H1 (cell line): ENCODE results near the gene MPP3. TPM values are rescaled to one million over a fixed set of nuclear protein-coding genes. Genes with fewer than 3 reads are reported as not detected.

Experiments
- CTCF ChIA-PET: fragments of 300-600 bp; sonication (Branson Sonifier 250); formaldehyde crosslinking; loops from one replicate; lab custom pipeline; 2021; ENCODE audit not compliant: partially characterized antibody; lab: Charles Lee
- POLR2A ChIA-PET: fragments of 300-600 bp; sonication (Branson Sonifier 250); formaldehyde crosslinking; loops from one replicate; lab custom pipeline; 2021; ENCODE audit warnings: inconsistent platforms; ENCODE audit not compliant: partially characterized antibody; lab: Charles Lee
- DNase-seq, 2 experiments: peaks; one replicate each; pipeline versions ENCODE4 v3.0.0 to v3.0.0-alpha.2; 2010 to 2022; ENCODE audit warnings: low spot score in 2 of 2, low read depth in 1 of 2, mixed read lengths in 1 of 2
- FAIRE-seq: peaks from 2 replicates; lab custom pipeline; 2011; peaks lifted over from hg19 to GRCh38; lab: Jason Lieb, UNC
- H2AFZ ChIP-seq: 2 replicates; pipeline ENCODE4 v1.8.1; 2012; ENCODE audit warnings: low read length, inconsistent platforms
- H2AK5ac ChIP-seq: 2 replicates; pipeline ENCODE4 v1.6.1; 2013; ENCODE audit warnings: low read depth, low read length
- H2BK120ac ChIP-seq: replicated peaks from 2 replicates; pipeline ENCODE3; 2013; ENCODE audit warnings: low read depth, low read length, inconsistent platforms
- H2BK12ac ChIP-seq: 2 replicates; pipeline ENCODE4 v1.6.1; 2013; ENCODE audit warnings: low read depth, low read length
- H2BK15ac ChIP-seq: 2 replicates; pipeline ENCODE4 v1.6.1; 2013; ENCODE audit warnings: low read length
- H2BK20ac ChIP-seq: 2 replicates; pipeline ENCODE4 v1.6.1; 2013; ENCODE audit warnings: low read length
- H2BK5ac ChIP-seq: 2 replicates; pipeline ENCODE4 v1.6.1; 2013; ENCODE audit warnings: low read depth, low read length
- H3K14ac ChIP-seq: 2 replicates; pipeline ENCODE4 v1.6.1; 2013; ENCODE audit warnings: inconsistent platforms; ENCODE audit not compliant: insufficient read length
- H3K18ac ChIP-seq: 2 replicates; pipeline ENCODE4 v1.6.1; 2013; ENCODE audit warnings: low read length; ENCODE audit errors: extremely low read depth
- H3K23ac ChIP-seq: 2 replicates; pipeline ENCODE4 v1.6.1; 2013; ENCODE audit warnings: inconsistent platforms; ENCODE audit not compliant: insufficient read length
- H3K23me2 ChIP-seq: 2 replicates; pipeline ENCODE4 v1.6.1; 2013; ENCODE audit warnings: low read depth, low read length
- H3K27ac ChIP-seq: 2 replicates; pipeline ENCODE4 v1.6.1; 2011; ENCODE audit warnings: low read depth, low read length, inconsistent platforms
- H3K27me3 ChIP-seq, 4 experiments: replicated peaks in 1 of 4; 1 replicate in 1 of 4; 2 replicates in 3 of 4; pipeline versions ENCODE4 v1.6.1 to v1.8.1; 2011 to 2013; ENCODE audit warnings: low read length in 3 of 4, mild to moderate bottlenecking in 3 of 4, inconsistent platforms in 2 of 4, mixed read lengths in 2 of 4, moderate library complexity in 1 of 4; ENCODE audit not compliant: control insufficient read depth in 3 of 4, insufficient read depth in 3 of 4; ENCODE audit errors: extremely low read depth in 1 of 4
- H3K36me3 ChIP-seq, 4 experiments: 2 replicates each; pipeline versions ENCODE4 v1.6.1 to v1.8.1; 2011 to 2013; ENCODE audit warnings: mild to moderate bottlenecking in 4 of 4, low read length in 3 of 4, moderate library complexity in 2 of 4, control low read depth in 1 of 4, inconsistent platforms in 1 of 4; ENCODE audit not compliant: insufficient read depth in 4 of 4, control insufficient read depth in 2 of 4
- H3K4ac ChIP-seq: replicated peaks from 2 replicates; pipeline ENCODE3; 2013; ENCODE audit warnings: low read length, low read depth, mixed read lengths, inconsistent platforms; ENCODE audit not compliant: insufficient read length
- H3K4me1 ChIP-seq, 4 experiments: replicated peaks in 1 of 4; 1 replicate in 1 of 4; 2 replicates in 3 of 4; pipeline versions ENCODE4 v1.6.1 to v1.8.1; 2011 to 2013; ENCODE audit warnings: low read length in 3 of 4, inconsistent platforms in 2 of 4, mixed read lengths in 1 of 4; ENCODE audit not compliant: insufficient read depth in 4 of 4, control insufficient read depth in 3 of 4
- H3K4me2 ChIP-seq, 2 experiments: 2 replicates each; pipeline versions ENCODE4 v1.6.1 to v1.8.1; 2011 to 2013; ENCODE audit warnings: low read depth in 2 of 2, low read length in 2 of 2, control low read depth in 1 of 2, inconsistent platforms in 1 of 2, mild to moderate bottlenecking in 1 of 2; ENCODE audit not compliant: insufficient read depth in 1 of 2
- H3K4me3 ChIP-seq, 4 experiments: fragments of 200-600, 300-600 bp in 1 of 4; sonication (generic), shearing (Covaris generic), sonication (Bioruptor Twin) in 1 of 4; 2 replicates each; pipeline versions ENCODE4 v1.5.1 to v1.8.1; 2011 to 2016; ENCODE audit warnings: low read length in 4 of 4, low read depth in 3 of 4, control low read depth in 2 of 4, inconsistent platforms in 2 of 4, mild to moderate bottlenecking in 2 of 4, mixed read lengths in 1 of 4, moderate library complexity in 1 of 4; ENCODE audit not compliant: insufficient read depth in 2 of 4; ENCODE audit errors: extremely low read depth in 1 of 4
- H3K56ac ChIP-seq: replicated peaks from 2 replicates; pipeline ENCODE3; 2013; ENCODE audit warnings: low read depth, mild to moderate bottlenecking, mixed read lengths, low read length, inconsistent platforms; ENCODE audit not compliant: insufficient read length
- H3K79me1 ChIP-seq: 2 replicates; pipeline ENCODE4 v1.6.1; 2013; ENCODE audit warnings: low read depth, low read length, control low read depth
- H3K79me2 ChIP-seq, 2 experiments: 2 replicates each; pipeline versions ENCODE4 v1.6.1 to v1.8.1; 2012 to 2013; ENCODE audit warnings: low read length in 2 of 2, mild to moderate bottlenecking in 2 of 2, inconsistent platforms in 1 of 2; ENCODE audit not compliant: insufficient read depth in 2 of 2, control insufficient read depth in 1 of 2
- H3K9ac ChIP-seq, 4 experiments: replicated peaks in 1 of 4; 1 replicate in 1 of 4; 2 replicates in 3 of 4; pipeline versions ENCODE4 v1.6.1 to v1.8.1; 2011 to 2013; ENCODE audit warnings: low read depth in 3 of 4, low read length in 3 of 4, control low read depth in 2 of 4, mild to moderate bottlenecking in 2 of 4, moderate library complexity in 2 of 4, inconsistent platforms in 1 of 4; ENCODE audit errors: extremely low read depth in 1 of 4
- H3K9me3 ChIP-seq, 2 experiments: 2 replicates each; pipeline versions ENCODE4 v1.6.1 to v1.8.1; 2012 to 2013; ENCODE audit warnings: mild to moderate bottlenecking in 2 of 2, moderate library complexity in 2 of 2, control low read depth in 1 of 2, inconsistent platforms in 1 of 2, low read depth in 1 of 2, low read length in 1 of 2, mixed read lengths in 1 of 2; ENCODE audit not compliant: insufficient read depth in 2 of 2
- H4K20me1 ChIP-seq, 2 experiments: replicated peaks in 1 of 2; 2 replicates each; pipeline versions ENCODE3 to v1.8.1; 2011 to 2013; ENCODE audit warnings: inconsistent platforms in 2 of 2, low read length in 2 of 2, mild to moderate bottlenecking in 1 of 2; ENCODE audit not compliant: insufficient read depth in 2 of 2, control insufficient read depth in 1 of 2
- H4K5ac ChIP-seq: 2 replicates; pipeline ENCODE4 v1.6.1; 2013; ENCODE audit warnings: low read length, low read depth, mixed read lengths, inconsistent platforms; ENCODE audit not compliant: insufficient read length
- H4K8ac ChIP-seq: 2 replicates; pipeline ENCODE4 v1.8.0; 2013; ENCODE audit warnings: mild to moderate bottlenecking, moderate library complexity, low read length, inconsistent platforms; ENCODE audit not compliant: insufficient read depth; ENCODE audit errors: extremely low read depth
- H4K91ac ChIP-seq: replicated peaks from 2 replicates; pipeline ENCODE3; 2013; ENCODE audit warnings: low read length, mixed read lengths, inconsistent platforms; ENCODE audit not compliant: insufficient read length
- ATF2 ChIP-seq: IDR thresholded peaks from 2 replicates; pipeline ENCODE4 v1.6.1; 2012; ENCODE audit warnings: low read length, inconsistent platforms
- BCL11A ChIP-seq, 2 experiments: IDR thresholded peaks; one replicate each; pipeline ENCODE4 v1.6.1; 2011; ENCODE audit warnings: low read depth in 2 of 2, low read length in 2 of 2, mild to moderate bottlenecking in 2 of 2
- CEBPB ChIP-seq: IDR thresholded peaks from 2 replicates; pipeline ENCODE4 v1.6.1; 2012; ENCODE audit warnings: low read depth, low read length
- E2F6 ChIP-seq: IDR thresholded peaks from 2 replicates; pipeline ENCODE4 v1.6.1; 2012; ENCODE audit warnings: inconsistent platforms
- EP300 ChIP-seq, 2 experiments: IDR thresholded peaks; 1 replicate in 1 of 2; 2 replicates in 1 of 2; pipeline ENCODE4 v1.6.1; 2011 to 2012; ENCODE audit warnings: low read depth in 2 of 2, low read length in 2 of 2, mild to moderate bottlenecking in 2 of 2, borderline replicate concordance in 1 of 2, inconsistent platforms in 1 of 2, moderate library complexity in 1 of 2
- HDAC6 ChIP-seq: IDR thresholded peaks from one replicate; pipeline ENCODE4 v1.7.1; 2012; ENCODE audit warnings: low read depth, mild to moderate bottlenecking, inconsistent platforms, low read length, moderate library complexity
- KDM1A ChIP-seq: fragments of 200-600, 300-600 bp; sonication (generic); IDR thresholded peaks from 2 replicates; pipeline ENCODE4 v1.7.1; 2016; ENCODE audit warnings: mild to moderate bottlenecking, low read length, borderline replicate concordance
- POLR2AphosphoS5 ChIP-seq: IDR thresholded peaks from 2 replicates; pipeline ENCODE4 v1.6.1; 2011; ENCODE audit warnings: low read depth, low read length
- SP1 ChIP-seq: IDR thresholded peaks from 2 replicates; pipeline ENCODE4 v1.6.1; 2011; ENCODE audit warnings: low read depth, low read length
- SRF ChIP-seq: IDR thresholded peaks from 2 replicates; pipeline ENCODE4 v1.6.1; 2011; ENCODE audit warnings: mild to moderate bottlenecking, low read depth, low read length, moderate library complexity
- USF2 ChIP-seq: IDR thresholded peaks from 2 replicates; pipeline ENCODE4 v1.6.1; 2011; ENCODE audit warnings: low read length, improper control_type of control experiment
- WGBS, 2 experiments: shearing (Covaris generic) in 1 of 2; methylation state at CpG; one replicate each; pipeline versions ENCODE4 v1.1.6 to v1.1.7; 2013 to 2015; ENCODE audit warnings: low lambda C conversion rate in 2 of 2, mixed read lengths in 2 of 2, inconsistent platforms in 1 of 2, low coverage in 1 of 2, missing lambda C conversion rate in 1 of 2; ENCODE audit not compliant: insufficient replicate concordance in 2 of 2, insufficient coverage in 1 of 2, insufficient read length in 1 of 2; ENCODE audit errors: extremely low coverage in 1 of 2, missing lambda C conversion rate in 1 of 2; 5-methylcytosine and 5-hydroxymethylcytosine counted together
- polyA plus RNA-seq, 7 experiments: library from polyadenylated mRNA; depleted of rRNA in 3 of 7; stranded (reverse) in 5 of 7; unstranded in 2 of 7; fragments of >200 nt in 5 of 7; fragments of 200-250 nt in 2 of 7; gene quantifications; 1 replicate in 5 of 7; 2 replicates in 1 of 7; 4 replicates in 1 of 7; pipeline versions ENCODE4 v1.2.1 to v1.2.3, GENCODE V29; 2011 to 2013; ENCODE audit warnings: missing spikeins in 2 of 7, mixed read lengths in 2 of 7
- total RNA-seq: library from RNA; stranded (reverse); fragmentation: NEBNext Ultra II Directional; extraction: Animal tissue kit (Norgen Biotek cat#: 25700); gene quantifications from 2 replicates; pipeline ENCODE4 v1.2.1, GENCODE V29; 2021

MPP3 gene
- total and polyA plus RNA-seq, 2 of the 8 experiments (the other 6 are each of a cell fraction or from before 2014, with no cell fraction given) = 3.1 to 6.1 TPM

- Histone ChIP-seq H2BK12ac (no peak overlapping the region), H3K4ac (no peak overlapping the region), H4K91ac (no peak overlapping the region), H3K27me3 (no peaks in the 10 kb centered on the region), H2BK5ac (no peak overlapping the region), H3K56ac (no peak overlapping the region), H2BK15ac (no peak overlapping the region), H3K4me2 (no peak overlapping the region), H2AK5ac (no peak overlapping the region), H2AFZ (no peak overlapping the region), H3K4me1 (no peaks in the 10 kb centered on the region), H2BK20ac (no peak overlapping the region), H3K9ac (no peak overlapping the region), H3K18ac (no peak overlapping the region), H3K14ac (no peak overlapping the region), H2BK120ac (no peak overlapping the region), H3K4me3 (no peak overlapping the region), H3K27ac (no peak overlapping the region), H4K20me1 (no peaks in the 10 kb centered on the region), H3K79me2 (no peaks in the 10 kb centered on the region), H3K9me3 (no peaks in the 10 kb centered on the region), H3K23me2 (no peaks in the 10 kb centered on the region), H4K5ac (no peak overlapping the region), H3K36me3 (peaks cover 3 to 26% (median 14%) of the 10 kb centered on the region in 4 experiments; a peak in 6 of 8 replicates), H3K23ac (no peak overlapping the region), H4K8ac (no peak overlapping the region), H3K79me1 (no peaks in the 10 kb centered on the region; the same call in 1 of the 2 replicates)
- ChIA-PET CTCF (interaction anchor here (1.1 to 2.9 kb wide), 3 partner anchors 75 to 95 kb away, joined by 3 to 13 read pairs (median 4); no protein-coding TSS in a partner anchor), POLR2A (interaction anchor here (1.1 kb wide), 1 partner anchor 9 kb away, joined by 4 read pairs; the partner anchor contains the start of gene DUSP3)
- WGBS, 2 experiments = 87% methylated on average over 16 of the region's 16 CpGs; no CpG with 5 or more reads in 1 of the 2 experiments
- FAIRE-seq = no peak
- no peak for DNase-seq
- TF ChIP-seq KDM1A (no peak), EP300 (IDR thresholded peaks at IDR 0.05; ENCODE audit: borderline replicate concordance in 1 of 2, low read depth in 2 of 2, low read length in 2 of 2) (no peak), HDAC6 (no peak), SRF (no peak), POLR2AphosphoS5 (no peak), BCL11A (IDR thresholded peaks at IDR 0.05; ENCODE audit: low read depth in 2 of 2, low read length in 2 of 2) (no peak), ATF2 (no peak), USF2 (no peak), SP1 (no peak), CEBPB (no peak), E2F6 (no peak)
Observed at GRCh38 chr17:43769426-43769825, 63.5 kb downstream of the MPP3 start.
